CD14-positive monocyte (primary cell): ENCODE results near the gene ECPAS. TPM values are rescaled to one million over a fixed set of nuclear protein-coding genes. Genes with fewer than 3 reads are reported as not detected.

Experiments used
- DNase-seq, 3 donors: peaks; one replicate each; pipeline ENCODE4 v3.0.0-alpha.2; 2011 to 2022
- H2AFZ ChIP-seq: 2 replicates; pipeline ENCODE4 v1.6.0; 2012; ENCODE audit warnings: mild to moderate bottlenecking, low read depth, low read length, inconsistent platforms; ENCODE audit not compliant: insufficient read depth, poor library complexity, severe bottlenecking
- H3K27ac ChIP-seq, 2 donors: 1 replicate in 1 of 2; 2 replicates in 1 of 2; pipeline ENCODE4 v1.5.1; 2012 to 2013; ENCODE audit warnings: low read length in 2 of 2, control low read depth in 1 of 2, inconsistent platforms in 1 of 2, low read depth in 1 of 2, mild to moderate bottlenecking in 1 of 2
- H3K27me3 ChIP-seq, 2 donors: one replicate each; pipeline versions ENCODE4 v1.6.0 to v1.6.1; 2011 to 2013; ENCODE audit warnings: low read length in 2 of 2; ENCODE audit not compliant: control insufficient read depth in 2 of 2, insufficient read depth in 2 of 2
- H3K36me3 ChIP-seq, 2 donors: replicated peaks in 1 of 2; 1 replicate in 1 of 2; 2 replicates in 1 of 2; pipeline versions ENCODE4 v1.5.1 to v1.6.1; 2012 to 2013; ENCODE audit warnings: low read length in 2 of 2, control low read depth in 1 of 2, inconsistent platforms in 1 of 2, mild to moderate bottlenecking in 1 of 2; ENCODE audit not compliant: insufficient read depth in 2 of 2, control insufficient read depth in 1 of 2
- H3K4me1 ChIP-seq, 2 donors: 1 replicate in 1 of 2; 2 replicates in 1 of 2; pipeline versions ENCODE4 v1.5.1 to v1.6.1; 2012 to 2013; ENCODE audit warnings: low read length in 2 of 2, control low read depth in 1 of 2, inconsistent platforms in 1 of 2, mild to moderate bottlenecking in 1 of 2, moderate library complexity in 1 of 2; ENCODE audit not compliant: insufficient read depth in 2 of 2, control insufficient read depth in 1 of 2
- H3K4me2 ChIP-seq: replicated peaks from 2 replicates; pipeline ENCODE3; 2012; ENCODE audit warnings: low read length, moderate library complexity, mild to moderate bottlenecking; ENCODE audit not compliant: poor library complexity, severe bottlenecking; ENCODE audit errors: extremely low read depth
- H3K4me3 ChIP-seq, 3 experiments: fragments of 200-600 bp in 1 of 3; sonication (generic) in 1 of 3; replicated peaks in 1 of 3; 1 replicate in 2 of 3; 2 replicates in 1 of 3; pipeline ENCODE4 v1.5.1; 2011 to 2013; ENCODE audit warnings: low read length in 3 of 3, mild to moderate bottlenecking in 3 of 3, control low read depth in 2 of 3, low read depth in 2 of 3, inconsistent platforms in 1 of 3, moderate library complexity in 1 of 3
- H3K79me2 ChIP-seq: 2 replicates; pipeline ENCODE4 v1.6.0; 2012; ENCODE audit warnings: mild to moderate bottlenecking, control low read depth, inconsistent platforms, low read length, moderate library complexity; ENCODE audit not compliant: insufficient read depth
- H3K9ac ChIP-seq: 2 replicates; pipeline ENCODE4 v1.6.0; 2017; ENCODE audit warnings: low read length, mild to moderate bottlenecking; ENCODE audit not compliant: insufficient read depth, poor library complexity, severe bottlenecking
- H3K9me3 ChIP-seq, 2 donors: replicated peaks in 1 of 2; 1 replicate in 1 of 2; 2 replicates in 1 of 2; pipeline versions ENCODE4 v1.5.1 to v1.6.1; 2012 to 2013; ENCODE audit warnings: low read length in 2 of 2, control low read depth in 1 of 2; ENCODE audit not compliant: control insufficient read depth in 1 of 2, insufficient read depth in 1 of 2
- H4K20me1 ChIP-seq: 2 replicates; pipeline ENCODE4 v1.6.0; 2012; ENCODE audit warnings: mild to moderate bottlenecking, low read length, control low read depth, moderate library complexity; ENCODE audit not compliant: insufficient read depth
- H3K27ac Mint-ChIP-seq, 7 donors: one replicate each; pipeline ENCODE4 v1.8.0; 2020; ENCODE audit warnings: mild to moderate bottlenecking in 7 of 7, mixed read lengths in 7 of 7, moderate library complexity in 6 of 7, inconsistent platforms in 2 of 7
- H3K27me3 Mint-ChIP-seq, 3 donors: one replicate each; pipeline ENCODE4 v1.8.0; 2021 to 2022; ENCODE audit warnings: low read depth in 3 of 3, mild to moderate bottlenecking in 3 of 3, mixed read lengths in 3 of 3, moderate library complexity in 3 of 3, inconsistent platforms in 1 of 3
- H3K36me3 Mint-ChIP-seq, 2 donors: one replicate each; pipeline ENCODE4 v1.8.0; 2020; ENCODE audit warnings: mixed read lengths in 2 of 2, inconsistent platforms in 1 of 2, mild to moderate bottlenecking in 1 of 2
- H3K4me1 Mint-ChIP-seq: one replicate; pipeline ENCODE4 v1.8.0; 2020; ENCODE audit warnings: mild to moderate bottlenecking, mixed read lengths
- H3K4me3 Mint-ChIP-seq, 2 donors: one replicate each; pipeline ENCODE4 v1.8.0; 2020; ENCODE audit warnings: mild to moderate bottlenecking in 2 of 2, mixed read lengths in 2 of 2, moderate library complexity in 1 of 2
- H3K9me3 Mint-ChIP-seq, 7 donors: one replicate each; pipeline ENCODE4 v1.8.0; 2020 to 2022; ENCODE audit warnings: mixed read lengths in 7 of 7, mild to moderate bottlenecking in 6 of 7, moderate library complexity in 6 of 7, inconsistent platforms in 2 of 7
- CTCF ChIP-seq: fragments of 200-600 bp; IDR thresholded peaks from one replicate; pipeline ENCODE4 v1.8.0; 2022; ENCODE audit warnings: antibody characterized with exemption, mild to moderate bottlenecking
- WGBS: methylation state at CpG from one replicate; pipeline ENCODE4 v1.1.5; 2013; ENCODE audit warnings: missing lambda C conversion rate; ENCODE audit not compliant: insufficient coverage; 5-methylcytosine and 5-hydroxymethylcytosine counted together
- intact Hi-C, 2 donors: fragments of 100-400 bp; cut with micrococcal nuclease; formaldehyde crosslinking; loops; one replicate each; pipeline versions ENCODE4 v1.15.0 to v1.15.1; 2023
- polyA plus RNA-seq, 3 donors: library from polyadenylated mRNA; depleted of rRNA in 1 of 3; unstranded in 2 of 3; stranded (reverse) in 1 of 3; fragments of 300-500 nt in 2 of 3; fragments of >200 nt in 1 of 3; fragmentation: Illumina TruSeq in 2 of 3; gene quantifications; 1 replicate in 2 of 3; 2 replicates in 1 of 3; pipeline ENCODE4 v1.2.3, GENCODE V29; 2012 to 2021

Gene ECPAS
- polyA plus RNA-seq, 3 donors = 7.4 to 27.6 (median 15.9) TPM

- no peak overlapping the region for H3K27ac ChIP-seq
- H3K4me1 ChIP-seq = no peaks in the 10 kb centered on the region
- Mint-ChIP-seq H3K36me3 (peaks cover 64 to 68% of the 10 kb centered on the region in 2 donors), H3K4me1 (no peaks in the 10 kb centered on the region), H3K4me3 (no peak overlapping the region), H3K27me3 (no peaks in the 10 kb centered on the region), H3K9me3 (no peaks in the 10 kb centered on the region), H3K27ac (no peak overlapping the region)
- no peak overlapping the region for H3K9ac ChIP-seq
- intact Hi-C loops = no loop called here
- H3K79me2 ChIP-seq = no peaks in the 10 kb centered on the region
- H3K9me3 ChIP-seq = no peaks in the 10 kb centered on the region
- H3K36me3 ChIP-seq = peaks cover 42 to 83% of the 10 kb centered on the region in 2 donors
- no peak overlapping the region for H3K4me2 ChIP-seq
- H3K27me3 ChIP-seq = no peaks in the 10 kb centered on the region
- no peak overlapping the region for H2AFZ ChIP-seq
- DNase-seq = no peak
- H3K4me3 ChIP-seq = no peak overlapping the region
- no peaks in the 10 kb centered on the region for H4K20me1 ChIP-seq
- 100% methylated on average over 2 of the region's 4 CpGs for WGBS
- TF ChIP-seq CTCF = no peak
Observed at GRCh38 chr9:111443454-111443853, 40.7 kb downstream of the ECPAS start.

- peaks cover 48 to 89% of the 10 kb centered on the region in 2 donors for H3K36me3 ChIP-seq
Observed at GRCh38 chr9:111442360-111443027, 41.7 kb downstream of the ECPAS start.

More at GRCh38 chr9:111442360-111443027, 41.7 kb downstream of the ECPAS start:
- Histone ChIP-seq H3K4me3 (no peak overlapping the region), H3K9me3 (no peaks in the 10 kb centered on the region), H3K4me2 (no peak overlapping the region), H3K27me3 (no peaks in the 10 kb centered on the region), H3K27ac (no peak overlapping the region), H2AFZ (no peak overlapping the region), H3K9ac (no peak overlapping the region), H3K4me1 (no peaks in the 10 kb centered on the region), H4K20me1 (no peaks in the 10 kb centered on the region), H3K79me2 (no peaks in the 10 kb centered on the region)
- no peak overlapping the region for H3K27ac Mint-ChIP-seq
- no CpG with 5 or more reads among the region's 4 CpGs for WGBS
- no peaks in the 10 kb centered on the region for H3K9me3 Mint-ChIP-seq
- intact Hi-C loops = no loop called here
- no peaks in the 10 kb centered on the region for H3K27me3 Mint-ChIP-seq
- no peak for TF ChIP-seq CTCF
- H3K36me3 Mint-ChIP-seq = peaks cover 66 to 73% of the 10 kb centered on the region in 2 donors
- DNase-seq = no peak
- H3K4me3 Mint-ChIP-seq = no peak overlapping the region
- H3K4me1 Mint-ChIP-seq = no peaks in the 10 kb centered on the region
